Tracheal epithelial cell (primary cell): ENCODE data around the gene VAMP2. TPM values are rescaled to one million over a fixed set of nuclear protein-coding genes. Genes with fewer than 3 reads are reported as not detected.

ENCODE experiments used
- total RNA-seq: library from RNA; depleted of rRNA; stranded (reverse); fragments of >200 nt; gene quantifications from 2 replicates; pipeline ENCODE4 v1.2.1, GENCODE V29; 2014

VAMP2 gene
- total RNA-seq = 3.4 and 3.9 TPM in 2 replicates

GRCh38 chr17:8162233-8162996 lies at the start of gene VAMP2:
VAMP2 (minus strand) TSS chr17:8162948; CDS start chr17:8162879, 69 bp downstream.

GRCh38 chr17:8209907-8210760 lies 47.4 kb upstream of the VAMP2 start, which contains the start of gene AURKB:
AURKB (minus strand) TSS chr17:8210575; CDS start chr17:8210224, 351 bp downstream.

GRCh38 chr17:8189711-8190477 lies 27.1 kb upstream of the VAMP2 start, which contains the start of gene BORCS6:
BORCS6 (minus strand) TSS chr17:8190180; CDS start chr17:8190140, 40 bp downstream.

GRCh38 chr17:8176197-8176940 lies 13.6 kb upstream of the VAMP2 start, which contains the start of gene TMEM107:
TMEM107 (minus strand) TSS chr17:8176380; CDS start chr17:8176286, 94 bp downstream.

GRCh38 chr17:8152112-8152775 lies 10.5 kb downstream of the VAMP2 start, which contains the start of gene PER1:
PER1 (minus strand) TSS chr17:8152404; CDS start chr17:8150706, 1,698 bp downstream.

GRCh38 chr17:8123695-8124349 lies 38.9 kb downstream of the VAMP2 start, which contains the start of gene HES7:
HES7 (minus strand) TSS chr17:8124106; CDS start chr17:8124084, 22 bp downstream.

GRCh38 chr17:8117980-8118768 lies 44.6 kb downstream of the VAMP2 start, which contains the start of gene ALOXE3:
ALOXE3 (minus strand) TSS chr17:8118514; CDS start chr17:8117990, 524 bp downstream.

Other genes starting within 250 kb of the VAMP2 start
- gene RNF227, start 246.7 kb downstream of the VAMP2 start, total RNA-seq = 20.5 and 22.8 TPM in 2 replicates
- gene KCNAB3, start 233.1 kb downstream of the VAMP2 start, total RNA-seq = under 0.01 TPM in 1 of 2 replicates, not detected in the other
- gene TRAPPC1, start 231.0 kb downstream of the VAMP2 start, total RNA-seq = 23.2 and 33.0 TPM in 2 replicates
- gene CNTROB, start 230.7 kb downstream of the VAMP2 start, total RNA-seq = 7.0 and 14.5 TPM in 2 replicates
- not detected in 2 replicates for gene GUCY2D, start 160.3 kb downstream of the VAMP2 start, total RNA-seq
- gene ALOX15B, start 123.9 kb downstream of the VAMP2 start, total RNA-seq = 53.3 and 97.1 TPM in 2 replicates
- gene ALOX12B, start 75.2 kb downstream of the VAMP2 start, total RNA-seq = 1.2 TPM in 1 of 2 replicates, not detected in the other
- gene ALOXE3, start 44.4 kb downstream of the VAMP2 start, total RNA-seq = 0.85 and 1.4 TPM in 2 replicates
- gene HES7, start 38.8 kb downstream of the VAMP2 start, total RNA-seq = 1.2 and 1.5 TPM in 2 replicates
- 13.7 and 25.4 TPM in 2 replicates for gene PER1, start 10.5 kb downstream of the VAMP2 start, total RNA-seq
- 17.6 and 24.7 TPM in 2 replicates for gene TMEM107, start 13.4 kb upstream of the VAMP2 start, total RNA-seq
- 9.6 and 11.6 TPM in 2 replicates for gene BORCS6, start 27.2 kb upstream of the VAMP2 start, total RNA-seq
- 2.3 and 3.1 TPM in 2 replicates for gene AURKB, start 47.6 kb upstream of the VAMP2 start, total RNA-seq
- 2.6 and 6.3 TPM in 2 replicates for gene CTC1, start 85.1 kb upstream of the VAMP2 start, total RNA-seq
- 12.4 and 17.8 TPM in 2 replicates for gene PFAS, start 86.3 kb upstream of the VAMP2 start, total RNA-seq
- gene RANGRF, start 125.7 kb upstream of the VAMP2 start, total RNA-seq = 7.2 and 10.2 TPM in 2 replicates
- gene SLC25A35, start 132.5 kb upstream of the VAMP2 start, total RNA-seq = 0.21 and 0.24 TPM in 2 replicates
- under 0.01 TPM in 1 of 2 replicates, not detected in the other for gene ARHGEF15, start 147.3 kb upstream of the VAMP2 start, total RNA-seq
- not detected in 2 replicates for gene ODF4, start 176.9 kb upstream of the VAMP2 start, total RNA-seq
- 5,651 and 9,660 TPM in 2 replicates for gene RPL26, start 220.2 kb upstream of the VAMP2 start, total RNA-seq
- 0.24 and 0.43 TPM in 2 replicates for gene RNF222, start 234.9 kb upstream of the VAMP2 start, total RNA-seq